LNCAP (cell line): Measurements from ENCODE around the gene SLC4A7.

Source experiments
- CTCF ChIP-seq: fragments of 450-650 bp; IDR thresholded peaks from 2 replicates; pipeline ENCODE4 v1.5.1; 2017; ENCODE audit warnings: mild to moderate bottlenecking

SLC4A7 gene

GRCh38 chr3:27358372-27358771, 125.8 kb downstream of the SLC4A7 start:
- no peak for TF ChIP-seq CTCF

DNA sequence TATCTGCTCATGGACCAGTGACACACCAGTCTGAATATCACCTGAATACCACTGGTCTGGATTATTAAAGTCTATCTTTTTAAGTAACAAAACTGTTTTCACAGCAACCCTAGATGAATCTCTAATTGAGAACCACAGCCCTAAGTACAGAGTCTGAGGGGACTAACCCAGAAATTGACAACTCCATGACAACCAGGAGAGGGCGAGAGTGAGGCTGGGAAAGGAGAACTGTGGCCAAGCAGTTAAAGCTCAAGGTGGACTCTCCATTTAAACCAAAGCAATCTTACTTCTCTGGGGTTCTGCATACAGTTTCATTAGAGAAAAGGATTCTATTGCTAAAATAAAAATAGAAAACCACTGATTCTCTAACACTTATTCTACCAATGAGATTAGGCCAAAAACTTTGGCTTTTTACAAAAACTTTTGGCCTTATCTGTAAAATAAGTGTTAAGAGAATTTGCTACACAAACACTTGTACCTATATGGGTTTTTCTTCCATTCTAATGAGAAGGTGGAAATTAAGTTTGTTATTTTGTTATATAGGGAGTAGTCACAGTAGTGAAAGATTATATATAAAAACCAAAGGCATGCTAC, 126.4 kb downstream of the SLC4A7 start:
- TF ChIP-seq CTCF, result peak; percentile 71

GRCh38 chr3:27356976-27357375, 127.2 kb downstream of the SLC4A7 start:
- no peak for TF ChIP-seq CTCF

GRCh38 chr3:27354588-27355203, 129.5 kb downstream of the SLC4A7 start:
- TF ChIP-seq CTCF, result no peak

GRCh38 chr3:27354161-27354560, 130.0 kb downstream of the SLC4A7 start:
- no peak for TF ChIP-seq CTCF

DNA sequence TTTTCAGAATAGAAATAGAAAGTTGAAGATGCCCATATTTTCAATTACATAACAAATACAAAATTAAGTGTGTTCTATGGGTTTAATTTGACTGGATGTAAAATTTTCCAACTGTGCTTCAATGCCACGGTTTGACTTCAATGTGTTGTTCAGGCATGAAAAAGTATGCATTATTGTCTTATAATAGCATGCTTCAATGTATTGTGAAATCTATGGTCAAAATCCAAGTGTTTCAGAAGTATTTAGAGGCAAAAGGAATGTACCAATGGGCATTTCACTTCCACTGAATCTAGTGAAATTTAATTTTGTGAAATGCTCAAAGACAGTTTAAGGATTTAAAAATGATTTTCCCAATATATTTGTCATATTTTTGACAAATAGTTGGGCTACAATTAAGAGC, 131.0 kb downstream of the SLC4A7 start:
- TF ChIP-seq CTCF, result no peak

GRCh38 chr3:27352047-27352446, 132.1 kb downstream of the SLC4A7 start:
- no peak for TF ChIP-seq CTCF

DNA sequence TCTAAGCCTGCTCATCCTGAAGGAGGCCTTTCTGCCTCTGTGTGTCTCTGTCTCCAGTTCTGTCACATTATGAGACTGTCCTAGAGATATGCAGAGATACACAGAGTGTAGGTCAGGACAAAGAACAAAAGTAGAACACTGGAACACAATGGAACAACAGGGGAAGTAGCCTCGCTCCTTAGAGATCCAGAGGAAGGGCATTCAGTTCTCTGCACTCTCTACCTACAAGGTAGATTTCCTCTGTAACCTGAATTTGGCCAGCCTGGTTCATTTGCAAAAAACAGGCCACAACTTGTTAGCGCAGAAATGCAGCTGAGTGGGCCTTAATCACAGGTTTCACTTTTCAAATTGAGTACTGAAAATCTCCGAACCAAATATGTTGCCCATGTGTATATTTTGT, 134.4 kb downstream of the SLC4A7 start:
- no peak for TF ChIP-seq CTCF
